HEK293 (cell line): ENCODE measurements around the gene GRP.

Experiments used
- CTCF ChIA-PET: fragments of 350-600 bp; formaldehyde crosslinking; extraction: SDS; loops from one replicate; lab custom pipeline; 2021; ENCODE audit warnings: antibody characterized with exemption; lab: Yijun Ruan, JAX
- POLR2A ChIA-PET: fragments of 300-600 bp; formaldehyde crosslinking; extraction: SDS; loops from one replicate; lab custom pipeline; 2020; ENCODE audit warnings: antibody characterized with exemption, inconsistent platforms; lab: Yijun Ruan, JAX
- H3K27ac ChIP-seq: fragments of 200-500 bp; sonication (Bioruptor generic); 2 replicates; pipeline ENCODE4 v1.5.1; 2014; ENCODE audit warnings: low read depth, low read length, control low read depth, inconsistent platforms; ENCODE audit errors: extremely low read depth
- H3K36me3 ChIP-seq, 2 experiments: fragments of 200-500 bp in 1 of 2; sonication (Bioruptor generic) in 1 of 2; 1 replicate in 1 of 2; 2 replicates in 1 of 2; pipeline ENCODE4 v1.5.1; 2014 to 2017; ENCODE audit warnings: inconsistent platforms in 2 of 2, low read length in 2 of 2; ENCODE audit not compliant: control insufficient read depth in 2 of 2, insufficient read depth in 1 of 2
- H3K4me1 ChIP-seq: fragments of 200-500 bp; sonication (Bioruptor generic); 2 replicates; pipeline ENCODE4 v1.5.1; 2014; ENCODE audit warnings: mild to moderate bottlenecking, low read length, inconsistent platforms; ENCODE audit not compliant: control insufficient read depth, insufficient read depth
- H3K4me3 ChIP-seq: 2 replicates; pipeline ENCODE4 v1.5.1; 2011; ENCODE audit warnings: low read depth, mild to moderate bottlenecking, control low read depth, low read length, moderate library complexity
- H3K9me3 ChIP-seq: fragments of 200-500 bp; sonication (Bioruptor generic); 2 replicates; pipeline ENCODE4 v1.5.1; 2014; ENCODE audit warnings: low read depth, low read length, inconsistent platforms; ENCODE audit not compliant: control insufficient read depth, insufficient read depth
- BCL11A ChIP-seq: fragments of 450-650 bp; formaldehyde crosslinking; IDR thresholded peaks from 2 replicates; pipeline ENCODE4 v1.5.1; 2016; ENCODE audit warnings: low read depth, missing biosample characterization, missing genetic modification characterization
- CTCF ChIP-seq: fragments of 450-650 bp; formaldehyde crosslinking; IDR thresholded peaks from 2 replicates; pipeline ENCODE4 v1.5.1; 2016; ENCODE audit warnings: missing biosample characterization, missing genetic modification characterization
- KLF10 ChIP-seq: fragments of 450-650 bp; IDR thresholded peaks from 2 replicates; pipeline ENCODE4 v1.5.1; 2018; ENCODE audit warnings: missing biosample characterization, mild to moderate bottlenecking, missing genetic modification characterization
- PRDM1 ChIP-seq: fragments of 450-650 bp; formaldehyde crosslinking; IDR thresholded peaks from 2 replicates; pipeline ENCODE4; 2016; ENCODE audit warnings: missing biosample characterization, missing genetic modification characterization
- REPIN1 ChIP-seq: fragments of 450-650 bp; formaldehyde crosslinking; IDR thresholded peaks from 2 replicates; pipeline ENCODE4 v1.5.1; 2017; ENCODE audit warnings: missing biosample characterization, missing genetic modification characterization, low read depth
- REST ChIP-seq: fragments of 450-650 bp; formaldehyde crosslinking; IDR thresholded peaks from 2 replicates; pipeline ENCODE4 v1.5.1; 2016; ENCODE audit warnings: missing biosample characterization, missing genetic modification characterization
- ZBTB17 ChIP-seq: fragments of 450-650 bp; formaldehyde crosslinking; IDR thresholded peaks from 2 replicates; pipeline ENCODE4 v1.5.1; 2016; ENCODE audit warnings: missing biosample characterization, missing genetic modification characterization
- ZBTB49 ChIP-seq: fragments of 450-650 bp; formaldehyde crosslinking; IDR thresholded peaks from 2 replicates; pipeline ENCODE4 v1.5.1; 2016; ENCODE audit warnings: missing biosample characterization, missing genetic modification characterization, low read depth
- ZFP3 ChIP-seq: fragments of 450-650 bp; formaldehyde crosslinking; IDR thresholded peaks from 2 replicates; pipeline ENCODE4 v1.5.1; 2016; ENCODE audit warnings: low read depth, missing biosample characterization, missing genetic modification characterization
- ZFP41 ChIP-seq: fragments of 450-650 bp; formaldehyde crosslinking; IDR thresholded peaks from 2 replicates; pipeline ENCODE4 v1.5.1; 2016; ENCODE audit warnings: missing biosample characterization, missing genetic modification characterization, borderline replicate concordance
- ZNF239 ChIP-seq: fragments of 450-650 bp; formaldehyde crosslinking; IDR thresholded peaks from 2 replicates; pipeline ENCODE4 v1.5.1; 2016; ENCODE audit warnings: missing biosample characterization, missing genetic modification characterization
- ZNF274 ChIP-seq, 2 experiments: fragments of 200-500 bp in 1 of 2; fragments of 450-650 bp in 1 of 2; sonication (Bioruptor generic) in 1 of 2; formaldehyde crosslinking in 1 of 2; IDR thresholded peaks; 2 replicates each; pipeline versions ENCODE4 v1.5.1 to v1.6.1; 2014 to 2016; ENCODE audit warnings: borderline replicate concordance in 1 of 2, inconsistent platforms in 1 of 2, low read length in 1 of 2, missing biosample characterization in 1 of 2, missing genetic modification characterization in 1 of 2
- ZNF324 ChIP-seq: fragments of 450-650 bp; formaldehyde crosslinking; IDR thresholded peaks from 2 replicates; pipeline ENCODE4 v1.5.1; 2016; ENCODE audit warnings: missing biosample characterization, missing genetic modification characterization
- ZNF335 ChIP-seq: fragments of 450-650 bp; formaldehyde crosslinking; conservative IDR thresholded peaks from 2 replicates; pipeline ENCODE4 v1.5.1; 2016; ENCODE audit warnings: missing biosample characterization, missing genetic modification characterization
- ZNF449 ChIP-seq: fragments of 450-650 bp; formaldehyde crosslinking; IDR thresholded peaks from 2 replicates; pipeline ENCODE4 v1.5.1; 2017; ENCODE audit warnings: missing biosample characterization, mild to moderate bottlenecking, missing genetic modification characterization, moderate library complexity
- ZNF596 ChIP-seq: fragments of 450-650 bp; IDR thresholded peaks from 2 replicates; pipeline ENCODE4 v1.5.0; 2018; ENCODE audit warnings: missing biosample characterization, mild to moderate bottlenecking, missing genetic modification characterization, moderate library complexity
- ZNF626 ChIP-seq: fragments of 450-650 bp; sonication (Bioruptor Pico); formaldehyde crosslinking; IDR thresholded peaks from 2 replicates; pipeline ENCODE4 v1.5.1; 2018; ENCODE audit warnings: missing biosample characterization, missing genetic modification characterization, inconsistent platforms
- ZNF677 ChIP-seq: fragments of 450-650 bp; IDR thresholded peaks from 2 replicates; pipeline ENCODE4 v1.5.0; 2018; ENCODE audit warnings: missing biosample characterization, mild to moderate bottlenecking, missing genetic modification characterization, moderate library complexity
- ZNF76 ChIP-seq: fragments of 450-650 bp; formaldehyde crosslinking; IDR thresholded peaks from 2 replicates; pipeline ENCODE4; 2016; ENCODE audit warnings: low read depth, missing biosample characterization, missing genetic modification characterization, borderline replicate concordance

GRP gene

GRCh38 chr18:59275406-59275949 lies 55.5 kb downstream of the GRP start:
- no peak overlapping the region for H3K4me3 ChIP-seq
- H3K4me1 ChIP-seq: peaks cover 5% of the 10 kb centered on the region; the same call in 1 of the 2 replicates
- ChIA-PET POLR2A (no interaction called here), CTCF (interaction anchor here (0.6 to 7.6 kb wide), 5 partner anchors 11 to 1041 kb away, joined by 3 to 41 read pairs (median 5); no protein-coding TSS in a partner anchor)
- H3K36me3 ChIP-seq: no peaks in the 10 kb centered on the region
- TF ChIP-seq ZNF76 (tag by site-specific recombination) (no peak), REPIN1 (tag by site-specific recombination) (no peak)
- TF ChIP-seq, all 188 proteins: peak for 0
- Histone ChIP-seq H3K27ac (no peak overlapping the region), H3K9me3 (no peaks in the 10 kb centered on the region)

GRCh38 chr18:59276047-59276446 lies 56.1 kb downstream of the GRP start:
- Histone ChIP-seq H3K27ac (no peak overlapping the region), H3K36me3 (no peaks in the 10 kb centered on the region), H3K9me3 (no peaks in the 10 kb centered on the region), H3K4me3 (no peak overlapping the region), H3K4me1 (peaks cover 5% of the 10 kb centered on the region; the same call in 1 of the 2 replicates)
- TF ChIP-seq ZNF239 (tag by site-specific recombination): no peak
- no peak for TF ChIP-seq REST
- TF ChIP-seq ZNF596 (tag by site-specific recombination): no peak
- TF ChIP-seq ZFP3 (tag by site-specific recombination): no peak
- no peak for TF ChIP-seq ZNF626 (tag by site-specific recombination)
- TF ChIP-seq PRDM1 (tag by site-specific recombination): no peak
- ChIA-PET CTCF (interaction anchor here (0.5 to 7.6 kb wide), 6 partner anchors 10 to 1041 kb away, joined by 3 to 41 read pairs (median 5); no protein-coding TSS in a partner anchor), POLR2A (no interaction called here)

- ChIA-PET CTCF (interaction anchor here (0.7 to 2.6 kb wide), 3 partner anchors 9 to 124 kb away, joined by 4 to 12 read pairs (median 6); no protein-coding TSS in a partner anchor), POLR2A (no interaction called here)
- no peak overlapping the region for H3K4me3 ChIP-seq
- H3K27ac ChIP-seq: no peak overlapping the region
- H3K4me1 ChIP-seq: peaks cover 5% of the 10 kb centered on the region; the same call in 1 of the 2 replicates
- H3K9me3 ChIP-seq: no peaks in the 10 kb centered on the region
- H3K36me3 ChIP-seq: no peaks in the 10 kb centered on the region
- TF ChIP-seq BCL11A (tag by site-specific recombination) (no peak), KLF10 (tag by site-specific recombination) (no peak), ZNF449 (tag by site-specific recombination) (no peak), CTCF (no peak), ZNF274 (IDR thresholded peaks at IDR 0.05; ENCODE audit: low read length) (no peak), ZNF274 (tag by site-specific recombination; IDR thresholded peaks at IDR 0.05; ENCODE audit: borderline replicate concordance) (no peak), ZBTB49 (tag by site-specific recombination) (no peak), ZFP41 (tag by site-specific recombination) (no peak), ZNF335 (tag by site-specific recombination) (no peak), ZBTB17 (tag by site-specific recombination) (no peak), ZNF324 (tag by site-specific recombination) (no peak), ZNF677 (tag by site-specific recombination) (no peak)
Measured at GRCh38 chr18:59278793-59279192, 58.8 kb downstream of the GRP start.
